Measurements from ENCODE around the gene SAMHD1. TPM values are rescaled to one million over a fixed set of nuclear protein-coding genes. Genes with fewer than 3 reads are reported as not detected.
"Not testable (repeated sequence)": the region's sequence is repeated elsewhere in the genome, so short reads cannot be mapped to it uniquely, and the experiment has no call there.

Gene SAMHD1
- polyA plus RNA-seq, 12 donors: 17.9 to 45.2 (median 27.9) TPM; not detected in 1

DNA sequence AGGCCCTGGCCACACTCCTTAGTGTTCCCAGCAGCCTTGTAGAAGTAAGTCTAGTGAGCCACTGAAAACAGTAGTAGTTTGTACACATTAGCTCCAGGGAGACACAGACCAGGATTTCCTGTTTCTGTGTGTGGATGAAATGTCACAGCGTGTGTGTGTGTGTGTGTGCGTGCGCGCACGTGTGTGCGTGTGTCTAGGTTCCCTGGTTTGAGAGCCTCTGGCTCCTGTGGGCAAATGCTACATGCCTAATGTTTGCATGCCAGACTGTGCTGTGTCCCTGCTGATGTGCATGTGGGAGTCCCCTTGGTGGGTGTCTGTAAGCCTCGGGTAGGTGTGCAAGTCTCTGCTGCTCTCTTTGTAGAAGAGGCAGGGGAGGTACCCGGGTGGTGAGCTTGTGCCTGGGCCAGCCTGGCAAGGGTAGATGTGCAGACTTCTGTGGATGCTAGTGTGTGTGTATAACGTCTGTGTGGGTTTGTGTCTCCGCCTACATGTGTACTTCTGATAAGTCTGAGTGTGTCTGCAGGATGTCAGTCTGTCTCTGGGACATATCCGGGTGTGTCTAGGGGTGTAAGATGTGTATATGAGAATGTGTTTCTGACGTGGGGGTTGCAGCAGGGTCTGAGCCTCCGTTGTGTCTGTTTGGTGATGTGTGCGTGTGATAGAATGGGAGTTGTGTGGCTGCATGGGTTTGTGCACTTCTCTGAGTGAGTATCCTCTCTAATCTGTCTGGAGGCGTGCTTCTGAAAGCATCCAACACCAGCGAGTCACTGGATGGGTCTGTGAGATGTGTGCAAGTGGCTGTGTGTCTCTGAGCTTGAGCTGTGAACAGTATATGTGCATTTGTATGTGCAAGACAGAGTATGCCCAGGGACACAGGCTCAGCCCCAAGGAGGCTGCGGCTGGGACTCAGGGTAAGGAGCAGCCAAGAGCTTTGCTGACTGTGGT lies 94.5 kb downstream of the SAMHD1 start:
- no peak for DNase-seq

DNA sequence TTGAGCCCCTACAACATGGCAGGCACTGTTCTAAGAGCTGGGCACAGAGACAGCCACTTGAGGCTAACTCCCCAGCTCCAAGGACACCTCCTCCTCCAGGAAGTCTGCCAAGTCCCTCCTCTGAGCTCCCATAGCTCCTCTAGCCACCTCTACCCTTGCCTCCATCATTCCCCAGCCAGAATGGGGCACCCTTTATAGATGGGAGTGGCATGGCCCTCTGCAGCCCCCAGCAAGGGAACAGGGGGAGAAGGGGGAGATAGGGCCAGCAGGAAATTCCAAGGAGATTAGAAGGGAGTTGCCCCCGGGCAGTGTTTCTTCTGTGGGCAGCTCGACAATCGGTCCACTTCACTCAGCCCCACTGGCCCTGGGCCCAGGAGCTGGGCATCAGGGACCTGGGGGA lies 95.3 kb downstream of the SAMHD1 start:
- DNase-seq: no peak

DNA sequence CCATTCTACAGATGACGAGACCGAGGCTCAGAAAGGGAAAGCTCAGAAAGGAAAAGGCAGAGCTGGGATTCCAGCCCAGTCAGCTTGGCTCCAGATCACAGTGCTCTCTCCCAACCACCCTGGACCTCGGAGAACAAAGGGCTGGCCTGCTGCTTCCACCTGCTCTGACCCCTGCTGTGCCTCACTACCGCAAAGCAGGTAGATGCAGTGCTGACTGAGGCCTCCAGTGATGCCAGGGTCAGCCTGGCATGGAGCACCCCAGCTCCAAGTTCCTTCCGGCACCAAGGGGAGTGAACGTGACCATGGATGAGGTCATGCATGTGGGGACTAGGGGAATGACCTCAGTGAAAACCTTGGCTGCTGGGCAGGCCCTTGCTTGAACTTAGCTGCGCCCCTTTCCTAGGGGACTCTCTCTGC lies 96.3 kb downstream of the SAMHD1 start:
- DNase-seq: no peak

DNA sequence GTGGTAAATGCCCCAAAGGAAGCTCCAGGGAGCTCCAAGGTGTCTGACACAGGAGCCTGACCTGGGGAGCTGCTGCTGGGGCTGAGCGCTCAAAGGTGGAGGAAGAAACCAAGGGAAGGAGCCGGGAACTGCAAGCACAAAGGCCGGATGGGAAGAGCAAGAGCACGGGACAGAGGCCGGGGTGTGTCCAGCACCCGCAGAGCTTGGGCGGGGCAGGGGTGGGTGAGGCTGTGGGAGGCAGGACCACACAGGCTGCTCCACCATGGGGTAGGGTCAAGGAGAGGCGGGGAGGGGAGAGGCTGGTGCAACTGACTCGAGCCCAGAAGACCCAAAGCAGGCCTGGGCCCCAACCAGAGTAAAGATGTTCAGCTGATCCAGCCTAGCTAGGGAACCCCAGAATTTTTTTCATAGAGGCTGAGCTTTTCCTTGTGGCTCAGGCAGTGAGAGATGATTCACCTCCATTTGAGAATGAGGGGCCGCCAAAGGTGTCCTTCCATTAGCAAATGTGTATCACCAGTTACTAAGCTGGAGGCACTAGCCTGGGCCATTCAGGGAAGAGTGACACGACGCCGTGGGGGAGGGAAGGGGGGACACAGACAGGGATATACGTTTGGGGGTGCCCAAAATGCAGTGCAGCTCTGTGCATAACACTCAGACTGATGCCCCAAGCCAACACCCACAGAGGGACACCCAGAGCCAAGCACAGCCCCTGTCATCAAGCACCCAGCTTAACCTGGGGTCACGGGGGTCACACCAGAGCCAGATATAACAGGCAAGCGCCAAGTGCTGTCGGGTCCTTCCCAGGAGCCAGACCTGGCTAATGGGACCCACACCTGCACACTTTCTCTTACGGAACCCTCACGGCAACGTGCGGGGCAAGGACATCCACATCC lies 96.9 kb downstream of the SAMHD1 start:
- DNase-seq: no peak

DNA sequence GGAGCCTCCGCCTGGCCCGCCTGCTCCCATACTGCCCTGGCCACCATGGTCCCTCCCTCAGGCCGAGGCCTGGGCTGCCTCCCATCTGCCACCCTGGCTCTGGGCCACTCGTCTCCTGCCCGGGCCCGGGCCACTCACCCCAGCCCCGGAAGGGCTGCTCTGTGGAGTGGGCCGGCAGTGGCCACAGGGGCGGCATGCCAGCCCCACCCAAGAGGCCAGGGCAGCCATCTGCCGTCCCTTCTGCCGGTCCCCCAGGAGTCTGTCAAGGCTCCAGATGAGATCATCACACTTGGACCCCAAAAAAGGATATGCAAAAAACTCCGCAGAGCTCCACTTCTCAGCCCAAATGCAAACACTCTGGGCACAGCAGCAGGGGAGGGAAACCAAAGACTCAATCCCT lies 99.3 kb downstream of the SAMHD1 start:
- no peak for DNase-seq

DNA sequence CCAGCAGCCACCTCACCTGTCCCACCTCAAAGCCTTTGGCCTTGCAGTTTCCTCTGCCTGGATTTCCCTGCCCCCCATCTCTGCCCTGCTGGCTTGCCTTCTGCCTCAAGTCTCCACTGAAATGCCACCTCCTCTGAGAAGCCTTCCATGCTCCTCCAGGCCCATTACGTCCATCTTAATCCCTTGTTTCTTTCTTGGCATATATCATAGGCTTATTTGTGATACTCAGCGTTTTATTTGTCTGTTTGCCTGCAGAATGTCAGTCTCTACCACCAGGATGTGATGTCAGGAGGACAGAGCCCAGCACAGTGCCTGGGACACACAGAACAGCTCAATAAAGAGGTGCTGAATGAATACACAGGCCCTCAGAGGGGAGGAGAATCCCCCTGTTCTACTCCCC lies 100.0 kb downstream of the SAMHD1 start:
- no peak for DNase-seq

DNA sequence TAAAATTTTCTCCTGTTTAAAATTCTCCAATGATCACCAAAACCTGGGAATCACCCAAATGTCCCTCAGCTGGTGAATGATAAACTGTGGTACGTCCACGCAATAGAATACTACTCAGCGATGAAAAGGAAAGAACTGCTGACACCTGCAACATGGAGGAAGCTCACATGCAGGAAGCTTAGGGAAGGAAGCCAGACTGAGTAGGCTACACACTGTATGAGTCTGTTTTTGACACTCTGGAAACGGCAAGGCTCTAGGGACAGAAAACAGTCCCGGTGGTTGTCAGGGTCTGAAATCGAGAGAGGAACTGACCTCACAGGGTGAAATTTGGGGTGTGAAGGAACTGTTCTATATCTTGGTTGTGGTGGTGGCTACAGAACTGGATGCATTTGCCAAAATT lies 100.7 kb downstream of the SAMHD1 start:
- no peak for DNase-seq

DNA sequence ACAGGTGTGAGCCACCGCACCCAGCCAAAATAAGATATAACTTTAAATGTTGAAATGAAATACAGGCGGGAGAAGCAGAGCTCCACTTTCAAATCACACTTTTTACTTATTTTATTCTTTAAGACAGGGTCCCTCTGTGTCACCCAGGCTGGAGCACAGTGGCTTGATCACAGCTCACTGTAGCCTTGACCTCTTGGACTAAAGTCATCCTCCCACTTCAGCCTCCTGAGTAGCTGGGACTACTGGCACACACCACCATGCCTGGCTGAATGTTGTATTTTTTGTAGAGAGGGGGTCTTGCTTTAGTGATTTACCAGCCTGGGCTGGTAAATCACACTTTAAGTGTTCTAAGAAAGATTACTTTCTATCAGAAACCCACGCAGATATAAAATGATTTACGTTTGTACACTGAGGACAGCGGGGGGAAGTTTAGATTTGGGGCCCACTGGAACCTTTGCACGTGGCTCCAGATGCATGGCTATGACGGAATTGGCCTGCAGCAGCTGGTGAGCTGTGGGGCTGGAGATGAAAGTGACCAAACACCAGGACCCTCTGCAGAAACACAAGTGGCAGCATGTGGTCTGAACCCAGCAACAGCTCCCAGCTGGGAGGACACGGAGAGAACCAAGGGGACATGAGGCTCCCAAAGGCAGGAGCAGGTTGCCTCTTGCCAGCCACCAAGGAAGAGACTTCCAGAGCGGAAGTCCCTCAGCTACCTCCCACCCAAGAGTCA lies 102.0 kb downstream of the SAMHD1 start:
- DNase-seq: no peak

DNA sequence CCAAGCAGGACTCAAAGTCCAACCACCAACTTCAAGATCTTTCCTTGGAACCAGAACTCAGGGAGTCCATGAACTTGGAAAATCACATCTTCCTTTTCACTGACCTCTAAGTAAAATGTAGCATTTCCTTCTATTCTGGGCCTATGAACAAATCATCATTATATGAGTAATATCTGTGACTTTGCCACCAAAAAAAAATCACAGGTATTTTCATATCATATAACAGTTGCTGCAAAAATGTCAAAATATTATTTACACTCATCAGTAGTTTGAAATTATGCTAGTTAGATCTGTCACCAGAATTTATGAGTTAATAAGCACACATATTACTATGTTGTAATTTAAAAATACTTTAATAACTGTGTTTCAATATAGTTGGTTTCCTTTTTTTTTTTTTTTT lies 102.8 kb downstream of the SAMHD1 start:
- DNase-seq: no peak

DNA sequence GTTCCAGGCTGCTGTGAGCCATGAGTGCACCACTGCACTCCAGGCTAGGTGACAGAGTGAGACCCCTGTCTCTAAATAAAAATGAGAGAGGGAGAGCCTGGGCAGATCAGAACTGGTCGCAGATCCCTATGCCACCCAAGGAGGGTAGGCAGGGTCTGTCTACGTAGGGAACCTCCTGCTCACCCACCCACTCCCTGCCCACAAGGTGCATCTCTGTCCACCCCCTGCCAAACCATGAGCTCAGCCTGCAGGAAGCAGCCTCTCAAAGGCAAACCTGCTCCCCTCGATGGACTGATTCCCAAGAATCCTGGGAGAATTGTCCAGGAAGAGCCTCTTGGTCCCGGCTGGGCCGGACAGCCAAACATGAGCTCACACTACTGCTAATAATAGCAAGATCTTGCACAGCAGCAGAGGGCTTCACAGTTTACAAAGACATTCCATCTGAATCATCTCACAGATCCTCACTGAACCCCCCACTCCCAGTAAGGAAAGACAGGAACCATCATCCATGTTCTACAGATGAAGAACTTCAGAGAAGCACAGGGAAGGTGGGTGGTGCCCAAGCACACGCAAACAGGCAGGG lies 103.3 kb downstream of the SAMHD1 start:
- peak; percentile 77 for DNase-seq

DNA sequence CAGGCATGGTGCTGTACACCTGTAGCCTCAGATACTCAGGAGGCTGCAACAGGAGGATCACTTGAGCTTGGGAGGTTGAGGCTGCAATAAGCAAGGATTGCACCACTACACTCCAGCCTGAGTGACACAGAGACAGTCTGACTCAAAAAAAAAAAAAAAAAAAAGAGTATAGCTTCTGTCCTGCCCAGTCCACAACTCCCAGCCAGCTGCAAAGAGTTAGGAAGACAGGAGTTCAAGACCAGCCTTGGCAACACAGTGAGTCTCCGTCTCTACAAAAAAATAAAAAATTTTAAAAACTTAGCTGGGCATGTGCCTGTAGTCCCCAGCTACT lies 103.8 kb downstream of the SAMHD1 start:
- no peak for DNase-seq

DNA sequence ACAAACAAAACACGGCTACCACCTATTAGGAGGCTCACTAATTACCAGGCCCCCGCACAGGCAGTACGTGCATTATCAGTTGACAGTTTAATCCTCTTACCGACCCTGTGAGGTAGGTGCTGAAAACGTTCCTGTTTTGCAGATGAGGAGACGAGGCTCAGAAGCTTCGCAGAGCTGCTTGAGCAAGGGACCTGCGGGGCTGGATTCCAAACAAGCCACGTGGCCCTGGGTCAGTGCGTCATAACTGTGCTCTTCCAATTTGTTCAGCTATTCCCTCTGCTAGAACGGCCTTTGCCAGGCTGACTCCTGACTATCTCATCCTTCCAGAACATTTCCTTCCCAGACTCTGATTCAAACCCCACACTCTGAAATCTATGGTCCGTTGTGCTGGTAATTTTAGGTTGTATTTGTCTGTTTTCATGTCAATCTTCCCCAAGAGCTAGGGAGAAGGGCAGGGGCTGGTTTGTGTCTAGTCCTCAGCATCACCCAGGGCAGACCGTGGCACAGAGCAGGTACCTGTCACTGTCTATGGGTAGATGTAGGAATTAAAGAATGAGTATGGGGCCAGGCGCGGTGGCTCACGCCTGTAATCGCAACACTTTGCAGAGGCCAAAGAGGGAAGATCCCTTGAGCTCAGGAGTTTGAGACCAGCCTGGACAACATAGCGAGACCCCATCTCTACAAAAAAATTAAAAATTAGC lies 104.3 kb downstream of the SAMHD1 start:
- peak; percentile 75 for DNase-seq

DNA sequence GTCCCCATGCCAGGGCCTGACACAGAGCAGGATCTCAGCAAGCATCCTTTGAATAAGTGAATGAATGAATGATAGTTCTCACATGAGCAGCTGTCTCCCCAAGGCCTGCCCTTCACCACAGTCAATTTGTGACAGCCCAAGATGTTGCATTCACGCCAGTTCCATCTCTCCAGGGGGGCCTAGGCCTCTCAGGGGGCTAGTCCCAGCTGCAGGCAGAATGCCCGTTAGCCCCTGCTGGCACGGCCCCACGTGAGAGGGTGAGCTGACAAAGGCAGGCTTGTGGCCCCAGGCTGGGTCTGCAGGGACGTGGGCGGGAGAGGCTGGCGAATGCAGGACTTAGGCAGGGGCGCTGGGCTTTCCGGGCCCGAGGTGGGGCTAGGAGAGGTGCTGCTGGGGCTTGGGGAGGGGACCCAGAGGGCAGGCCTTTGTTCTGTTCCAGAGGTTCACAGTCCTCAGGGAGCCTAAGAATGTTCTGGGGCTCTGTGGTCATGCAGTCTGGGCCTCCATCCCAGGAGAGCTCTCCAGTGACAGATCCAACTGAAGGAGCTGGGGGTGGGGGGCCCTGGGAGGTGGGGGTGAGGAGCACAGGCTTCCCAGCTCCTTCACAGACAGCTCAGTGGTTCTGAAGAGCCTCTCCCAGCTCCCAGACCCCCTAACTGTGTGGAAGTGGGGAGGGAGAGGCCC lies 106.1 kb downstream of the SAMHD1 start:
- no peak for DNase-seq

DNA sequence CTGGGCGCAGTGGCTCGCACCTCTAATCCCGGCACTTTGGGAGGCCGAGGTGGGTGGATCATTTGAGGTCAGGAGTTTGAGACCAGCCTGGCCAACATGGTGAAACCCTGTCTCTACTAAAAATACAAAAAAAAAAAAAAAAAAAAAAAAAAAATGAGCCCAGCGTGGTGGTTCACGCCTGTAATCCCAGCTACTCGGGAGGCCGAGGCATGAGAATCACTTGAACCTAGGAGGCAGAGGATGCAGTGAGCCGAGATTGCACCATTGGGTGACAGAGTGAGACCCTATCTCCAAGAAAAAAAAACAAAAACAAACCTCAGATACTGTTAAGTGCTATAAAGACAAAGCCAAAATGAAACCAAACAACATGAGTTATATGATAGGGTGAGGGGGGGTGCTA lies 110.5 kb downstream of the SAMHD1 start:
- DNase-seq: not testable (repeated sequence)

Other genes starting within 250 kb of the SAMHD1 start
- gene NDRG3, start 205.6 kb downstream of the SAMHD1 start, polyA plus RNA-seq (ENCODE audit: insufficient read length in 12 of 12): 10 to 100 TPM in 11 of 12 donors, not detected in 1; 15.4 to 26.7 (median 17.7) TPM
- gene DSN1, start 177.9 kb downstream of the SAMHD1 start, polyA plus RNA-seq (ENCODE audit: insufficient read length in 12 of 12): 10 to 100 TPM in 7 of 12 donors, 1 to 10 TPM in 4, not detected in 1; 7.3 to 16.3 (median 10.6) TPM
- gene TLDC2, start 75.6 kb downstream of the SAMHD1 start, polyA plus RNA-seq (ENCODE audit: insufficient read length in 12 of 12): 1 to 10 TPM in 2 of 12 donors, under 1 TPM in 7, not detected in 3; 0.19 to 2.1 (median 0.50) TPM
- gene RBL1, start 144.3 kb upstream of the SAMHD1 start, polyA plus RNA-seq (ENCODE audit: insufficient read length in 12 of 12): 10 to 100 TPM in 3 of 12 donors, 1 to 10 TPM in 8, not detected in 1; 6.8 to 14.8 (median 9.5) TPM
- gene RPN2, start 227.6 kb upstream of the SAMHD1 start, polyA plus RNA-seq (ENCODE audit: insufficient read length in 12 of 12): 100 to 1,000 TPM in 11 of 12 donors, not detected in 1; 144 to 213 (median 167) TPM
- gene MROH8, start 227.8 kb upstream of the SAMHD1 start, polyA plus RNA-seq (ENCODE audit: insufficient read length in 12 of 12): 1 to 10 TPM in 11 of 12 donors, not detected in 1; 3.4 to 6.6 (median 4.8) TPM

Measured in muscle of arm (tissue), 12 donors.